SJSA1 (cell line): Measurements from ENCODE around the gene TMC2. TPM values are rescaled to one million over a fixed set of nuclear protein-coding genes. Genes with fewer than 3 reads are reported as not detected.

Source experiments
- DNase-seq, 2 experiments: peaks; one replicate each; pipeline ENCODE4 v3.0.0-alpha.2; 2015 to 2020; ENCODE audit warnings: low spot score in 2 of 2, low read depth in 1 of 2
- H3K27ac ChIP-seq: fragments of 250-450 bp; sonication (Bioruptor Pico); 2 replicates; pipeline ENCODE4 v1.5.1; 2020; ENCODE audit warnings: mild to moderate bottlenecking, moderate library complexity
- H3K27me3 ChIP-seq: fragments of 250-450 bp; sonication (Bioruptor Pico); replicated peaks from 2 replicates; pipeline ENCODE4 v1.5.1; 2020; ENCODE audit warnings: mild to moderate bottlenecking, moderate library complexity
- H3K36me3 ChIP-seq: fragments of 250-450 bp; sonication (Bioruptor Pico); 2 replicates; pipeline ENCODE4 v1.5.1; 2020; ENCODE audit warnings: mild to moderate bottlenecking
- H3K4me1 ChIP-seq: fragments of 250-450 bp; sonication (Bioruptor Pico); replicated peaks from 2 replicates; pipeline ENCODE4 v1.6.1; 2021; ENCODE audit warnings: mild to moderate bottlenecking
- H3K4me3 ChIP-seq: fragments of 250-450 bp; sonication (Bioruptor Pico); 2 replicates; pipeline ENCODE4 v1.5.1; 2020; ENCODE audit warnings: mild to moderate bottlenecking
- H3K9me3 ChIP-seq: fragments of 250-450 bp; sonication (Bioruptor Pico); replicated peaks from 2 replicates; pipeline ENCODE4 v1.5.1; 2020; ENCODE audit warnings: mild to moderate bottlenecking
- total RNA-seq: library from RNA; depleted of rRNA; stranded (reverse); fragments of >200 nt; shearing (Covaris generic); gene quantifications from 2 replicates; pipeline ENCODE4 v1.2.3, GENCODE V29; 2014

The TMC2 gene
- total RNA-seq, 1 experiment from 2014 or later = not detected

- H3K4me1 ChIP-seq = no peaks in the 10 kb centered on the region
- no peaks in the 10 kb centered on the region for H3K36me3 ChIP-seq
- peaks cover 26% of the 10 kb centered on the region for H3K27me3 ChIP-seq
- H3K27ac ChIP-seq = no peak overlapping the region
- no peak for DNase-seq
- no peaks in the 10 kb centered on the region for H3K9me3 ChIP-seq
- H3K4me3 ChIP-seq = no peak overlapping the region
These were observed 438 bp upstream of the TMC2 start for GRCh38 chr20:2535711-2536559.

- H3K4me3 ChIP-seq = no peak overlapping the region
- no peak overlapping the region for H3K27ac ChIP-seq
- H3K4me1 ChIP-seq = no peaks in the 10 kb centered on the region
- no peak for DNase-seq
- H3K27me3 ChIP-seq = peaks cover 36% of the 10 kb centered on the region
- no peaks in the 10 kb centered on the region for H3K36me3 ChIP-seq
- no peaks in the 10 kb centered on the region for H3K9me3 ChIP-seq
These were observed 728 bp downstream of the TMC2 start for GRCh38 chr20:2537101-2537500.

- Histone ChIP-seq H3K27me3 (peaks cover 43% of the 10 kb centered on the region), H3K4me1 (no peaks in the 10 kb centered on the region), H3K36me3 (no peaks in the 10 kb centered on the region), H3K27ac (no peak overlapping the region), H3K9me3 (no peaks in the 10 kb centered on the region), H3K4me3 (no peak overlapping the region)
- no peak for DNase-seq
These were observed 2.0 kb downstream of the TMC2 start for GRCh38 chr20:2538356-2538755.

GRCh38 chr20:2538931-2539720, 2.8 kb downstream of the TMC2 start:
- DNase-seq = no peak
- Histone ChIP-seq H3K27me3 (peaks cover 49% of the 10 kb centered on the region), H3K27ac (no peak overlapping the region), H3K4me3 (no peak overlapping the region), H3K9me3 (no peaks in the 10 kb centered on the region), H3K36me3 (no peaks in the 10 kb centered on the region), H3K4me1 (no peaks in the 10 kb centered on the region)

- Histone ChIP-seq H3K9me3 (no peaks in the 10 kb centered on the region), H3K27me3 (peaks cover 55% of the 10 kb centered on the region), H3K27ac (no peak overlapping the region), H3K36me3 (no peaks in the 10 kb centered on the region), H3K4me1 (no peaks in the 10 kb centered on the region), H3K4me3 (no peak overlapping the region)
- DNase-seq = no peak
These were observed 5.6 kb downstream of the TMC2 start for GRCh38 chr20:2541940-2542339.

GRCh38 chr20:2542361-2542760, 6.0 kb downstream of the TMC2 start:
- H3K4me1 ChIP-seq = no peaks in the 10 kb centered on the region
- no peaks in the 10 kb centered on the region for H3K36me3 ChIP-seq
- no peak for DNase-seq
- H3K27me3 ChIP-seq = peaks cover 55% of the 10 kb centered on the region
- no peak overlapping the region for H3K4me3 ChIP-seq
- no peak overlapping the region for H3K27ac ChIP-seq
- no peaks in the 10 kb centered on the region for H3K9me3 ChIP-seq

- H3K9me3 ChIP-seq = no peaks in the 10 kb centered on the region
- H3K27me3 ChIP-seq = peaks cover 56% of the 10 kb centered on the region
- no peaks in the 10 kb centered on the region for H3K36me3 ChIP-seq
- no peaks in the 10 kb centered on the region for H3K4me1 ChIP-seq
- H3K4me3 ChIP-seq = no peak overlapping the region
- H3K27ac ChIP-seq = no peak overlapping the region
- no peak for DNase-seq
These were observed 7.8 kb downstream of the TMC2 start for GRCh38 chr20:2544211-2544610.

GRCh38 chr20:2545594-2545993, 9.2 kb downstream of the TMC2 start:
- H3K36me3 ChIP-seq = no peaks in the 10 kb centered on the region
- H3K4me1 ChIP-seq = no peaks in the 10 kb centered on the region
- DNase-seq = no peak
- no peak overlapping the region for H3K4me3 ChIP-seq
- H3K27ac ChIP-seq = no peak overlapping the region
- H3K27me3 ChIP-seq = peaks cover 61% of the 10 kb centered on the region
- H3K9me3 ChIP-seq = no peaks in the 10 kb centered on the region

- Histone ChIP-seq H3K27ac (no peak overlapping the region), H3K9me3 (no peaks in the 10 kb centered on the region), H3K27me3 (peaks cover 67% of the 10 kb centered on the region), H3K36me3 (no peaks in the 10 kb centered on the region), H3K4me1 (no peaks in the 10 kb centered on the region; the same call in 1 of the 2 replicates), H3K4me3 (no peak overlapping the region)
- DNase-seq = no peak
These were observed 21.7 kb downstream of the TMC2 start for GRCh38 chr20:2557873-2558580.

- no peaks in the 10 kb centered on the region; the same call in 1 of the 2 replicates for H3K4me1 ChIP-seq
- H3K27me3 ChIP-seq = peaks cover 68% of the 10 kb centered on the region
- H3K4me3 ChIP-seq = no peak overlapping the region
- DNase-seq = no peak
- H3K36me3 ChIP-seq = no peaks in the 10 kb centered on the region
- H3K9me3 ChIP-seq = no peaks in the 10 kb centered on the region
- no peak overlapping the region for H3K27ac ChIP-seq
These were observed 22.4 kb downstream of the TMC2 start for GRCh38 chr20:2558581-2559278.

GRCh38 chr20:2559279-2559626, 22.9 kb downstream of the TMC2 start:
- no peak for DNase-seq
- no peaks in the 10 kb centered on the region; the same call in 1 of the 2 replicates for H3K4me1 ChIP-seq
- H3K9me3 ChIP-seq = no peaks in the 10 kb centered on the region
- H3K27me3 ChIP-seq = peaks cover 66% of the 10 kb centered on the region
- no peak overlapping the region for H3K27ac ChIP-seq
- H3K4me3 ChIP-seq = no peak overlapping the region
- no peaks in the 10 kb centered on the region for H3K36me3 ChIP-seq

- Histone ChIP-seq H3K9me3 (no peaks in the 10 kb centered on the region), H3K27me3 (peaks cover 63% of the 10 kb centered on the region), H3K36me3 (no peaks in the 10 kb centered on the region), H3K27ac (no peak overlapping the region), H3K4me3 (no peak overlapping the region), H3K4me1 (no peaks in the 10 kb centered on the region; the same call in 1 of the 2 replicates)
- DNase-seq = no peak
These were observed 23.3 kb downstream of the TMC2 start for GRCh38 chr20:2559651-2560050.

- no peaks in the 10 kb centered on the region for H3K9me3 ChIP-seq
- DNase-seq = no peak
- H3K36me3 ChIP-seq = no peaks in the 10 kb centered on the region
- H3K27ac ChIP-seq = no peak overlapping the region
- no peaks in the 10 kb centered on the region; the same call in 1 of the 2 replicates for H3K4me1 ChIP-seq
- peaks cover 64% of the 10 kb centered on the region for H3K27me3 ChIP-seq
- H3K4me3 ChIP-seq = no peak overlapping the region
These were observed 26.7 kb downstream of the TMC2 start for GRCh38 chr20:2563116-2563515.
